ENCODE data around the gene PLD4. TPM values are rescaled to one million over a fixed set of nuclear protein-coding genes. Genes with fewer than 3 reads are reported as not detected.

PLD4 gene
- total and polyA plus RNA-seq, 2 experiments from 2014 or later: not detected

- DNase-seq (ENCODE audit: low spot score) (no peak), ATAC-seq (no peak)
- Histone ChIP-seq H3K4me2 (no peak overlapping the region), H3F3A (replicated peaks; ENCODE audit: low read depth) (no peaks in the 10 kb centered on the region), H3K4me3 (no peak overlapping the region), H3K27ac (ENCODE audit: low read depth) (no peak overlapping the region), H4K20me1 (replicated peaks; ENCODE audit: insufficient read depth) (no peaks in the 10 kb centered on the region), H3K9me2 (ENCODE audit: insufficient read depth) (no peaks in the 10 kb centered on the region), H3K79me2 (replicated peaks; ENCODE audit: insufficient read depth) (no peaks in the 10 kb centered on the region), H3K27me3 (ENCODE audit: insufficient read depth) (no peaks in the 10 kb centered on the region), H3K36me3 (ENCODE audit: insufficient read depth) (no peaks in the 10 kb centered on the region), H2AFZ (no peak overlapping the region), H3K4me1 (ENCODE audit: insufficient read depth) (no peaks in the 10 kb centered on the region)
- H3K36me3 Mint-ChIP-seq (ENCODE audit: low read depth): peaks cover 8% of the 10 kb centered on the region; the same call in 1 of the 3 replicates
- H3K4me1 Mint-ChIP-seq: peaks cover 6% of the 10 kb centered on the region; the same call in 1 of the 3 replicates
- no peak overlapping the region for H3K4me3 Mint-ChIP-seq
- no peaks in the 10 kb centered on the region for H3K9me3 Mint-ChIP-seq
- H3K27ac Mint-ChIP-seq: no peak overlapping the region
- peaks cover 3% of the 10 kb centered on the region for H3K27me3 Mint-ChIP-seq (ENCODE audit: insufficient read depth, low read depth, poor library complexity)
- TF ChIP-seq ZNF462 (CRISPR knock-in tag; IDR thresholded peaks at IDR 0.05) (no peak), CTCF (conservative IDR thresholded peaks at IDR 0.05; ENCODE audit: low read depth in 2 of 2) (no peak), CREB1 (CRISPR knock-in tag; IDR thresholded peaks at IDR 0.05; ENCODE audit: low read depth) (no peak), STAT1 (IDR thresholded peaks at IDR 0.05; ENCODE audit: unreplicated experiment) (no peak), REST (IDR thresholded peaks at IDR 0.05; ENCODE audit: unreplicated experiment) (no peak), ZNF331 (CRISPR knock-in tag; IDR thresholded peaks at IDR 0.05; ENCODE audit: low read depth) (no peak), ZNF114 (CRISPR knock-in tag; IDR thresholded peaks at IDR 0.05) (no peak), POLR2AphosphoS5 (IDR thresholded peaks at IDR 0.05; ENCODE audit: low read depth) (no peak), ETS1 (IDR thresholded peaks at IDR 0.05) (no peak), EZH2phosphoT487 (IDR thresholded peaks at IDR 0.05; ENCODE audit: unreplicated experiment) (no peak), NANOG (IDR thresholded peaks at IDR 0.05; ENCODE audit: borderline replicate concordance) (no peak), EZH2 (IDR thresholded peaks at IDR 0.05; ENCODE audit: low read depth, unreplicated experiment) (no peak)
Observed at GRCh38 chr14:104880584-104881210, 44.0 kb upstream of the PLD4 start.
